Daoy (cell line): ENCODE data around the gene TRPM2. TPM values are rescaled to one million over a fixed set of nuclear protein-coding genes. Genes with fewer than 3 reads are reported as not detected.
"Not testable (repeated sequence)": the region's sequence is repeated elsewhere in the genome, so short reads cannot be mapped to it uniquely, and the experiment has no call there.

Source experiments
- DNase-seq: peaks from one replicate; pipeline ENCODE4 v3.0.0-alpha.2; 2015; ENCODE audit warnings: low read depth
- total RNA-seq: library from RNA; depleted of rRNA; stranded (reverse); fragments of >200 nt; shearing (Covaris generic); gene quantifications from 2 replicates; pipeline ENCODE4 v1.2.3, GENCODE V29; 2014

TRPM2 gene
- total RNA-seq, 1 experiment from 2014 or later: 4.4 TPM

- DNase-seq: no peak
Observed at GRCh38 chr21:44397431-44398031, 44.1 kb downstream of the TRPM2 start.

GRCh38 chr21:44398499-44398898 is 45.1 kb downstream of the TRPM2 start:
- no peak for DNase-seq

- DNase-seq: no peak
Observed at GRCh38 chr21:44399151-44399954, 45.9 kb downstream of the TRPM2 start.

- DNase-seq: no peak
Observed at GRCh38 chr21:44399955-44400790, 46.8 kb downstream of the TRPM2 start.

- DNase-seq: no peak
Observed at GRCh38 chr21:44400791-44401385, 47.5 kb downstream of the TRPM2 start.

- DNase-seq: no peak
Observed at GRCh38 chr21:44401386-44402160, 48.2 kb downstream of the TRPM2 start.

- no peak for DNase-seq
Observed at GRCh38 chr21:44402323-44403105, 49.1 kb downstream of the TRPM2 start.

- no peak for DNase-seq
Observed at GRCh38 chr21:44403106-44404020, 49.9 kb downstream of the TRPM2 start.

- not testable (repeated sequence) for DNase-seq
Observed at GRCh38 chr21:44404482-44404881, 51.1 kb downstream of the TRPM2 start.

GRCh38 chr21:44405091-44405947 is 51.9 kb downstream of the TRPM2 start:
- DNase-seq: no peak

GRCh38 chr21:44405948-44406872 is 52.8 kb downstream of the TRPM2 start:
- DNase-seq: peak; percentile 84

- DNase-seq: no peak
Observed at GRCh38 chr21:44406953-44407352, 53.5 kb downstream of the TRPM2 start.

GRCh38 chr21:44407493-44407892 is 54.1 kb downstream of the TRPM2 start:
- DNase-seq: no peak

- no peak for DNase-seq
Observed at GRCh38 chr21:44408226-44408625, 54.8 kb downstream of the TRPM2 start.

GRCh38 chr21:44413566-44414290 is 60.3 kb downstream of the TRPM2 start:
- DNase-seq: no peak

GRCh38 chr21:44414291-44415072 is 61.1 kb downstream of the TRPM2 start:
- DNase-seq: peak; percentile 5
